ENCODE measurements around the gene SH3BGRL2.

- TF ChIP-seq POLR2A (IDR thresholded peaks at IDR 0.05; ENCODE audit: borderline replicate concordance, extremely low read depth, insufficient read depth, insufficient read length) (no peak), EZH2 (IDR thresholded peaks at IDR 0.05) (no peak), FOSL1 (IDR thresholded peaks at IDR 0.05; ENCODE audit: low read depth) (no peak), SIN3A (IDR thresholded peaks at IDR 0.05; ENCODE audit: low read depth) (no peak), POLR2AphosphoS5 (IDR thresholded peaks at IDR 0.05; ENCODE audit: low read depth, low read length) (no peak), RAD21 (IDR thresholded peaks at IDR 0.05; ENCODE audit: low read depth) (peak; percentile 16; the same call in 1 of the 2 replicates), ATF3 (IDR thresholded peaks at IDR 0.05) (no peak), EGR1 (IDR thresholded peaks at IDR 0.05; ENCODE audit: low read depth) (no peak)
- TF ChIP-seq, protein P1, sequence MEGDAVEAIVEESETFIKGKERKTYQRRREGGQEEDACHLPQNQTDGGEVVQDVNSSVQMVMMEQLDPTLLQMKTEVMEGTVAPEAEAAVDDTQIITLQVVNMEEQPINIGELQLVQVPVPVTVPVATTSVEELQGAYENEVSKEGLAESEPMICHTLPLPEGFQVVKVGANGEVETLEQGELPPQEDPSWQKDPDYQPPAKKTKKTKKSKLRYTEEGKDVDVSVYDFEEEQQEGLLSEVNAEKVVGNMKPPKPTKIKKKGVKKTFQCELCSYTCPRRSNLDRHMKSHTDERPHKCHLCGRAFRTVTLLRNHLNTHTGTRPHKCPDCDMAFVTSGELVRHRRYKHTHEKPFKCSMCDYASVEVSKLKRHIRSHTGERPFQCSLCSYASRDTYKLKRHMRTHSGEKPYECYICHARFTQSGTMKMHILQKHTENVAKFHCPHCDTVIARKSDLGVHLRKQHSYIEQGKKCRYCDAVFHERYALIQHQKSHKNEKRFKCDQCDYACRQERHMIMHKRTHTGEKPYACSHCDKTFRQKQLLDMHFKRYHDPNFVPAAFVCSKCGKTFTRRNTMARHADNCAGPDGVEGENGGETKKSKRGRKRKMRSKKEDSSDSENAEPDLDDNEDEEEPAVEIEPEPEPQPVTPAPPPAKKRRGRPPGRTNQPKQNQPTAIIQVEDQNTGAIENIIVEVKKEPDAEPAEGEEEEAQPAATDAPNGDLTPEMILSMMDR (IDR thresholded peaks at IDR 0.05 in 2 of 3, conservative IDR thresholded peaks at IDR 0.05 in 1 of 3; ENCODE audit: borderline replicate concordance in 1 of 3, insufficient read depth in 1 of 3, low read depth in 2 of 3, low read length in 2 of 3) = peak in 2 of 3 experiments; percentile 27 to 33; a peak in 2 of 6 replicates
Measured at GRCh38 chr6:79646006-79646405, 14.9 kb downstream of the SH3BGRL2 start.

Data from HCT116 (cell line).